ENCODE measurements around the gene DNAJC27. TPM values are rescaled to one million over a fixed set of nuclear protein-coding genes. Genes with fewer than 3 reads are reported as not detected.

The DNAJC27 gene
- total RNA-seq, 4 donors from 2014 or later, result 4.0 to 7.6 (median 5.7) TPM

DNA sequence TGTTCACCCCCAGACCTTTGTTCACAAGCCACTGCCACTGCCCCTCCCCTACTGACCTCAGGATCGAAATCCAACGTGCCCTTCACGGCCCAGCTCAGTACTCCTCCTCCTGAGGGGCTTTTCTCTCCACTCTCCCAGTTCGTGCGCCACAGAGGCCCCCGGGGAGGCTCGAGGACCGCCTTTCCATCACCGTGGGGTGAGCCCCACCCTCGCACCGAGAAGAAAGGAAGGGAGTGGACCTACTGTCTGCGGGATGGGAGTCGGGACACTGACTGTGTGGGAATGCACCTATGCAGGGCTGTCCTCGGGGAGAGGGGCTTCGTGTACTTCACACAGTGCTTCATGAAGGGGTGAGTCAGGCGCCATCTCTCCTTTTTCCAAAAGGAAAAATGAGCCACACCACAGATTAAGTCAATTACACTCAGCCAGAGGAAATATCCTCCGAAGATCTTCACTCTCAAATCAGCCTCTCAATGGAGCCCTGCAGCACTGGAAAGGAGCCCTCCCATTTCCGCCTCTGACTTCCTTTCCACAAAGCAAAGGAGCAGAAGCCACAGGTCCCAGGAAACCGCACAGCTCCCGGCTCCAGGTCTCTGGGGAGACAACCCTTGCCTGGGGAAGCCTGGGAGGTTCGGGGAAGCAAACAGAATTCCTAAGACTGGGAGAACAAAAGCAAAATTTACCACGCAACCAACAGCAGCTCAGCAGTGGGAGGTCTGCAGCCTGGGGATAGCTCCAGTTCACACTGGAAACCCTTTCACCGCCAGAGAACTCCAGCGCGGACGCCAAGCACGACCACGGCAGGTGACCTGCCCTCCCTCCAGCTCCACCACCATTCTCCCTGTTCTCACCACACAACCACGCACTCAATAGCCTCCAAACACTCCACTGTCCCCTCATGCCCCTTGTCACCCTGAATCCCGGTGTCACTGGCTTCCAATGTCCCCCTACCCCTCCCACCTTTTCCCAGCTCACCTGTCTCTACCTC is 73.3 kb downstream of the DNAJC27 start:
- intact Hi-C loops (cut with DNase I; ENCODE audit: low total_unique reads) (no loop called here), in situ Hi-C loops (cut with MboI; ENCODE audit: low pct_ligation_motif_present in 1 of 4, low pct_unique_long_range_greater_than_20kb in 1 of 4, low sequenced_read_pairs in 3 of 4) (no loop called here)
- TF ChIP-seq EP300 (IDR thresholded peaks at IDR 0.05; ENCODE audit: low read depth) (no peak), CTCF (IDR thresholded peaks at IDR 0.05) (no peak), POLR2AphosphoS5 (IDR thresholded peaks at IDR 0.05) (no peak), POLR2A (IDR thresholded peaks at IDR 0.05) (no peak)
- no peaks in the 10 kb centered on the region for H3K4me1 ChIP-seq
- H3K4me3 ChIP-seq, result no peak overlapping the region
- peaks cover 18 to 19% of the 10 kb centered on the region in 2 donors for H3K9me3 ChIP-seq
- WGBS, 2 donors (ENCODE audit: low coverage in 1 of 2), result 89 to 90% methylated on average over 2 to 30 of the region's 30 CpGs
- DNase-seq, result no peak
- H3K27ac ChIP-seq, result no peak overlapping the region
- H3K27me3 ChIP-seq, result no peaks in the 10 kb centered on the region
- no peaks in the 10 kb centered on the region for H3K36me3 ChIP-seq

DNA sequence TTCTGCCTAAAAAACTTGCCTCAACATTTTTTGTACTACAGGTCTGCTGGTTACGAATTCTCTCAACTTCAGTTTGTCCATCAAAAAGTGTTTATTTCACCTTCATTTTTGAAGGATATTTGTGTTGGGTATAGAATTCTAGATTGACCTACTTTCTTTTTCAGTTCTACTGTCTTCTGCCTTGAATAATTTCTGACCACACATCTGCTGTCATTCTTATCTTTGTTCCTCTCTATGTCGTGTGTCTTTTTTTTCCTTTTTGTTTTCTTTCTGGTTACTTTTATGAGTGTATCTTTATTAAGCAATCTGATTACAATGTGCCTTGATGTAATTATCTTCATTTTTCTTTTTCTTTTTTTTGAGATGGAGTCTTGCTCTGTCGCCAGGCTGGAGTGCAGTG is 77.0 kb downstream of the DNAJC27 start:
- no peaks in the 10 kb centered on the region for H3K36me3 ChIP-seq
- H3K27me3 ChIP-seq, result no peaks in the 10 kb centered on the region
- no peak overlapping the region for H3K27ac ChIP-seq
- in situ Hi-C loops (cut with MboI; ENCODE audit: low pct_ligation_motif_present in 1 of 4, low pct_unique_long_range_greater_than_20kb in 1 of 4, low sequenced_read_pairs in 3 of 4) (no loop called here), intact Hi-C loops (cut with DNase I; ENCODE audit: low total_unique reads) (no loop called here)
- no peak for TF ChIP-seq CTCF (IDR thresholded peaks at IDR 0.05)
- 66 to 95% methylated on average over 3 of the region's 3 CpGs for WGBS, 2 donors (ENCODE audit: low coverage in 1 of 2)
- no peak for DNase-seq
- H3K4me3 ChIP-seq, result no peak overlapping the region
- peaks cover 18 to 19% of the 10 kb centered on the region in 2 donors for H3K9me3 ChIP-seq
- no peaks in the 10 kb centered on the region for H3K4me1 ChIP-seq

DNA sequence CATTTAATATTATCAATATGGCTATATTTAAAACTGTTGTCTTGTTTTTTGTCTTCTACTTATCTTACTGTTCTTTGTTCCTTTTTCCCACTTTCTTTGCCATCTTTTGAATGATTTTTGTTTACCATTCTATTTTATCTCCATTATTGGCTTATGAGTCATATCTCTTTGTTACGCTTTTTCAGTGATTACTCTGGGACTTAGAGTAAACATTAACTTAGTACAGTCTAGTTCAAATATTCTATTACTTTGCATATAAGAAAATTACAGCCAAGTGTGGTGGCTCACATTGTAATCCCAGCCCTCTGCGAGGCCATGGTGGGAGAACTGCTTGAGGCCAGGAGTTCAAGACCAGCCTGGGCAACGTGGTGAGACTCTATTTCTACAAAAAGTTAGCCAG is 77.8 kb downstream of the DNAJC27 start:
- no peak for DNase-seq
- Histone ChIP-seq H3K9me3 (peaks cover 18 to 19% of the 10 kb centered on the region in 2 donors), H3K27ac (no peak overlapping the region), H3K27me3 (no peaks in the 10 kb centered on the region), H3K4me3 (no peak overlapping the region), H3K36me3 (no peaks in the 10 kb centered on the region), H3K4me1 (no peaks in the 10 kb centered on the region)
- intact Hi-C loops (cut with DNase I; ENCODE audit: low total_unique reads) (no loop called here), in situ Hi-C loops (cut with MboI; ENCODE audit: low pct_ligation_motif_present in 1 of 4, low pct_unique_long_range_greater_than_20kb in 1 of 4, low sequenced_read_pairs in 3 of 4) (no loop called here)
- TF ChIP-seq POLR2AphosphoS5 (IDR thresholded peaks at IDR 0.05) (no peak), CTCF (IDR thresholded peaks at IDR 0.05) (no peak), EP300 (IDR thresholded peaks at IDR 0.05; ENCODE audit: low read depth) (no peak), POLR2A (IDR thresholded peaks at IDR 0.05) (no peak)
- 50 to 63% methylated on average over 1 to 3 of the region's 3 CpGs for WGBS, 2 donors (ENCODE audit: low coverage in 1 of 2)

Small RNAs within 50 kb of the gene (small RNA-seq; reads per million reads assigned to genes)
- 0 reads per million in 4 donors for gene AC013267.1
- 0 reads per million in 4 donors for gene RF00016
- gene RF00019, result 0 reads per million in 4 donors

Other genes with a start within 250 kb of the DNAJC27 start
- 10 to 100 TPM; 30.6 to 50.9 (median 40.5) TPM for gene PTRHD1, start 178.6 kb downstream of the DNAJC27 start, total RNA-seq
- gene CENPO, start 178.5 kb downstream of the DNAJC27 start, total RNA-seq, result 10 to 100 TPM in 2 of 4 donors, 1 to 10 TPM in 2; 6.0 to 13.8 (median 9.6) TPM
- gene ADCY3, start 51.7 kb downstream of the DNAJC27 start, total RNA-seq, result 10 to 100 TPM; 11.7 to 80.2 (median 22.6) TPM
- 1 to 10 TPM in 2 of 4 donors, under 1 TPM in 2; under 0.01 to 1.4 (median 0.70) TPM for gene EFR3B, start 70.1 kb upstream of the DNAJC27 start, total RNA-seq
- gene POMC, start 196.6 kb upstream of the DNAJC27 start, total RNA-seq, result 1 to 10 TPM in 2 of 4 donors, not detected in 2; 7.9 to 9.0 TPM

Data from transverse colon (tissue), 4 donors.